SK-N-SH treated with all-trans-retinoic acid at 6 μM for 48 hours (cell line): Measurements from ENCODE around the gene SCN1B.

ENCODE experiments used
- BACH2 ChIP-seq: fragments of 250-450 bp; sonication (Bioruptor Pico); IDR thresholded peaks from 2 replicates; pipeline ENCODE4 v1.9.0; 2021; ENCODE audit warnings: mild to moderate bottlenecking, borderline replicate concordance
- ZC3H10 ChIP-seq: fragments of 250-450 bp; sonication (Bioruptor Pico); IDR thresholded peaks from 2 replicates; pipeline ENCODE4 v1.5.1; 2021; ENCODE audit warnings: mild to moderate bottlenecking, moderate library complexity

- TF ChIP-seq ZC3H10 (CRISPR knock-in tag), result no peak
- TF ChIP-seq BACH2 (CRISPR knock-in tag), result no peak
These were observed 59.3 kb downstream of the SCN1B start for GRCh38 chr19:35089554-35089953.
